Keratinocyte (primary cell): ENCODE data around the gene TP53AIP1. TPM values are rescaled to one million over a fixed set of nuclear protein-coding genes. Genes with fewer than 3 reads are reported as not detected.

Source experiments
- DNase-seq: peaks from one replicate; pipeline ENCODE4 v3.0.0-alpha.2; 2011; ENCODE audit warnings: low read depth, missing footprints, low spot score
- FAIRE-seq: peaks from 2 replicates; lab custom pipeline; 2011; peaks lifted over from hg19 to GRCh38; lab: Jason Lieb, UNC
- H2AFZ ChIP-seq: 2 replicates; pipeline ENCODE4 v1.6.0; 2012; ENCODE audit warnings: low read length, control low read depth, inconsistent platforms; ENCODE audit not compliant: control insufficient read depth
- H3K27ac ChIP-seq: 2 replicates; pipeline ENCODE4 v1.5.1; 2011; ENCODE audit warnings: low read length; ENCODE audit not compliant: control insufficient read depth, insufficient read depth
- H3K27me3 ChIP-seq: 3 replicates; pipeline ENCODE4 v1.6.0; 2011; ENCODE audit warnings: low read length; ENCODE audit not compliant: control insufficient read depth, insufficient read depth; ENCODE audit errors: extremely low read depth
- H3K36me3 ChIP-seq, 2 experiments: 2 replicates in 1 of 2; 3 replicates in 1 of 2; pipeline ENCODE4 v1.5.1; 2011; ENCODE audit warnings: low read length in 2 of 2, mild to moderate bottlenecking in 1 of 2; ENCODE audit not compliant: control insufficient read depth in 2 of 2, insufficient read depth in 2 of 2; ENCODE audit errors: extremely low read depth in 1 of 2
- H3K4me1 ChIP-seq: 3 replicates; pipeline ENCODE4 v1.5.1; 2011; ENCODE audit warnings: low read length; ENCODE audit not compliant: control insufficient read depth, insufficient read depth; ENCODE audit errors: extremely low read depth
- H3K4me2 ChIP-seq: 3 replicates; pipeline ENCODE4 v1.6.0; 2011; ENCODE audit warnings: low read depth, low read length; ENCODE audit not compliant: control insufficient read depth, insufficient read depth; ENCODE audit errors: extremely low read depth
- H3K4me3 ChIP-seq, 3 experiments: fragments of 200-600 bp in 1 of 3; sonication (generic) in 1 of 3; 2 replicates in 2 of 3; 3 replicates in 1 of 3; pipeline ENCODE4 v1.5.1; 2011 to 2016; ENCODE audit warnings: low read length in 3 of 3, mild to moderate bottlenecking in 3 of 3, control low read depth in 2 of 3, inconsistent platforms in 1 of 3, low read depth in 1 of 3, mixed read lengths in 1 of 3, mixed run types in 1 of 3, moderate library complexity in 1 of 3; ENCODE audit not compliant: control insufficient read depth in 2 of 3, insufficient read depth in 2 of 3; ENCODE audit errors: extremely low read depth in 1 of 3
- H3K79me2 ChIP-seq: 2 replicates; pipeline ENCODE4 v1.6.0; 2012; ENCODE audit warnings: low read length; ENCODE audit not compliant: control insufficient read depth, insufficient read depth
- H3K9ac ChIP-seq: 3 replicates; pipeline ENCODE4 v1.6.0; 2011; ENCODE audit warnings: low read length; ENCODE audit not compliant: control insufficient read depth, insufficient read depth; ENCODE audit errors: extremely low read depth
- H3K9me1 ChIP-seq: 3 replicates; pipeline ENCODE4 v1.6.0; 2011; ENCODE audit warnings: low read length; ENCODE audit not compliant: control insufficient read depth, insufficient read depth; ENCODE audit errors: extremely low read depth
- H3K9me3 ChIP-seq: 2 replicates; pipeline ENCODE4 v1.5.1; 2012; ENCODE audit warnings: low read depth, low read length; ENCODE audit not compliant: control insufficient read depth
- H4K20me1 ChIP-seq: 3 replicates; pipeline ENCODE4 v1.6.0; 2011; ENCODE audit warnings: low read length; ENCODE audit not compliant: control insufficient read depth, insufficient read depth; ENCODE audit errors: extremely low read depth
- CTCF ChIP-seq, 3 experiments: IDR thresholded peaks in 1 of 3; conservative IDR thresholded peaks in 1 of 3; optimal IDR thresholded peaks in 1 of 3; 2 replicates in 2 of 3; 3 replicates in 1 of 3; pipeline versions ENCODE3 to v1.5.1; 2011; ENCODE audit warnings: low read length in 3 of 3, mild to moderate bottlenecking in 3 of 3, moderate library complexity in 2 of 3, control low read depth in 1 of 3, inconsistent platforms in 1 of 3; ENCODE audit not compliant: insufficient read depth in 2 of 3; ENCODE audit errors: extremely low read depth in 1 of 3
- EZH2 ChIP-seq: IDR thresholded peaks from one replicate; pipeline ENCODE4 v1.6.1; 2012; ENCODE audit warnings: inconsistent platforms, mild to moderate bottlenecking, low read length, moderate library complexity
- dilution Hi-C: fragments of 300-500 bp; cut with MboI; formaldehyde crosslinking; loops from one replicate; pipeline ENCODE4 v1.7.0; 2020; ENCODE audit warnings: low sequenced_read_pairs; ENCODE audit not compliant: extremely low pct_ligation_motif_present
- polyA plus RNA-seq, 5 experiments: library from polyadenylated mRNA; depleted of rRNA in 3 of 5; stranded (reverse) in 3 of 5; stranded (forward) in 1 of 5; unstranded in 1 of 5; fragments of >200 nt; gene quantifications; 1 replicate in 1 of 5; 2 replicates in 3 of 5; 3 replicates in 1 of 5; pipeline versions ENCODE4 v1.2.1 to v1.2.3, GENCODE V29; 2011 to 2012; ENCODE audit warnings: missing spikeins in 2 of 5, low read depth in 1 of 5, low replicate concordance in 1 of 5

The TP53AIP1 gene
- polyA plus RNA-seq, 1 donor (not counting 4 experiments of a cell fraction or from before 2014, with no cell fraction given), result 37.1 TPM

DNA sequence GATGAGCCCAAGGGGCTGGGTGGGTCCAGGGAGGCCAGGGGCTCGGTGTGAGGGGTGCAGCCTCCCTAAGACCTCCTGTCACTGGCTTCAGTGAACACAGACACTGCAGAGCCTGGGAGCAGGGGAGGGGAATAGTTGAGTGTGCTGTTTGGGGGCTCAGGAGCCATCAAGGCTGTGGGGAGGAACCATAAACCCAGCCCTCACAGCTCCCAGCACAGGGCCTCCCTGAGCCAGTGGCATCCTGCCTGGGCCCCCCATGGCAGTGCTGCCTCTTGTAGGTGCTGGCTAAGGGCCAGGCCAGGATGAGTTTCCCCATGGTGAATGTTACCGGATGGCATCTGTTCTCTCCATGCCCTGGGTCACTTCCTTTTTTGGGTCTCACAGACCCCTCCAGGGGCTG lies 26.0 kb downstream of the TP53AIP1 start:
- Histone ChIP-seq H3K27me3 (no peaks in the 10 kb centered on the region), H3K9ac (no peak overlapping the region), H3K4me1 (peaks cover 16% of the 10 kb centered on the region), H3K4me2 (no peak overlapping the region), H3K27ac (no peak overlapping the region), H3K9me1 (no peaks in the 10 kb centered on the region), H3K79me2 (no peaks in the 10 kb centered on the region), H3K4me3 (no peak overlapping the region), H4K20me1 (no peaks in the 10 kb centered on the region), H3K36me3 (no peaks in the 10 kb centered on the region), H2AFZ (no peak overlapping the region), H3K9me3 (no peaks in the 10 kb centered on the region)
- TF ChIP-seq EZH2, result no peak
- TF ChIP-seq CTCF (optimal IDR thresholded peaks at IDR 0.05 in 1 of 3, IDR thresholded peaks at IDR 0.05 in 1 of 3, conservative IDR thresholded peaks at IDR 0.05 in 1 of 3; ENCODE audit: extremely low read depth in 1 of 3, insufficient read depth in 2 of 3, low read length in 3 of 3), result no peak
- DNase-seq (no peak), FAIRE-seq (no peak)
- dilution Hi-C loops, result no loop called here

GRCh38 chr11:128916037-128916572 lies 26.6 kb downstream of the TP53AIP1 start:
- H3K4me2 ChIP-seq, result no peak overlapping the region
- TF ChIP-seq CTCF (optimal IDR thresholded peaks at IDR 0.05 in 1 of 3, IDR thresholded peaks at IDR 0.05 in 1 of 3, conservative IDR thresholded peaks at IDR 0.05 in 1 of 3; ENCODE audit: extremely low read depth in 1 of 3, insufficient read depth in 2 of 3, low read length in 3 of 3), result no peak
- no peak for TF ChIP-seq EZH2
- no peaks in the 10 kb centered on the region for H3K27me3 ChIP-seq
- H3K9me3 ChIP-seq, result no peaks in the 10 kb centered on the region
- H2AFZ ChIP-seq, result no peak overlapping the region
- no peak overlapping the region for H3K4me3 ChIP-seq
- dilution Hi-C loops, result no loop called here
- no peak overlapping the region for H3K9ac ChIP-seq
- DNase-seq, result no peak
- no peaks in the 10 kb centered on the region for H3K36me3 ChIP-seq
- no peaks in the 10 kb centered on the region for H3K9me1 ChIP-seq
- peaks cover 16% of the 10 kb centered on the region for H3K4me1 ChIP-seq
- H3K27ac ChIP-seq, result no peak overlapping the region
- no peaks in the 10 kb centered on the region for H4K20me1 ChIP-seq
- FAIRE-seq, result no peak
- no peaks in the 10 kb centered on the region for H3K79me2 ChIP-seq
